ENCODE results near the gene LCN9. TPM values are rescaled to one million over a fixed set of nuclear protein-coding genes. Genes with fewer than 3 reads are reported as not detected.

The LCN9 gene
- total RNA-seq, 1 experiment from 2014 or later, result 0.52 TPM

GRCh38 chr9:135613946-135614805 is 48.9 kb upstream of the LCN9 start:
- Histone ChIP-seq H4K91ac (ENCODE audit: insufficient read length, low read depth, low read length) (no peak overlapping the region), H4K20me1 (ENCODE audit: control insufficient read depth, insufficient read depth, insufficient read length) (no peaks in the 10 kb centered on the region), H3K14ac (ENCODE audit: insufficient read depth, low read length) (peak overlapping the region; percentile 36; the same call in 1 of the 2 replicates), H2BK12ac (ENCODE audit: insufficient read length, low read depth, low read length) (no peak overlapping the region), H4K8ac (replicated peaks; ENCODE audit: insufficient read length, low read depth, low read length) (no peak overlapping the region), H3K27me3 (ENCODE audit: insufficient read depth, low read length) (no peaks in the 10 kb centered on the region), H3K18ac (ENCODE audit: insufficient read length, low read depth, low read length) (no peak overlapping the region), H2AK5ac (ENCODE audit: insufficient read length, low read length) (no peak overlapping the region), H4K5ac (ENCODE audit: insufficient read length, low read depth, low read length) (no peak overlapping the region), H3K4ac (ENCODE audit: low read depth, low read length) (no peak overlapping the region), H2BK15ac (ENCODE audit: low read depth, low read length) (no peak overlapping the region), H2BK5ac (ENCODE audit: insufficient read length, low read length) (no peak overlapping the region), H2AFZ (ENCODE audit: low read length) (no peak overlapping the region), H3K4me2 (ENCODE audit: insufficient read depth, insufficient read length, low read length) (no peak overlapping the region), H3K23ac (ENCODE audit: insufficient read length, low read depth, low read length) (no peak overlapping the region), H3K79me1 (ENCODE audit: insufficient read depth, low read depth, low read length, poor library complexity, severe bottlenecking) (no peaks in the 10 kb centered on the region), H3K9me3 (ENCODE audit: control insufficient read depth, low read depth, low read length) (no peaks in the 10 kb centered on the region), H3T11ph (ENCODE audit: low read length) (no peak overlapping the region), H3K56ac (ENCODE audit: insufficient read length, low read depth, low read length) (no peak overlapping the region), H3K79me2 (ENCODE audit: insufficient read depth, low read length) (no peaks in the 10 kb centered on the region), H2BK120ac (ENCODE audit: low read depth, low read length, poor library complexity, severe bottlenecking) (no peak overlapping the region), H3K4me1 (ENCODE audit: insufficient read depth, low read length) (no peaks in the 10 kb centered on the region), H3K23me2 (ENCODE audit: insufficient read length, low read depth, low read length, poor library complexity, severe bottlenecking) (no peaks in the 10 kb centered on the region), H2BK20ac (ENCODE audit: low read depth, low read length, poor library complexity, severe bottlenecking) (no peak overlapping the region), H3K9ac (ENCODE audit: extremely low read depth, insufficient read length, low read length) (no peak overlapping the region), H3K27ac (ENCODE audit: insufficient read length, low read depth, low read length) (no peak overlapping the region)
- Mint-ChIP-seq H3K4me3 (no peak overlapping the region), H3K9me3 (peaks cover 19 to 20% of the 10 kb centered on the region in 2 experiments), H3K4me1 (0 out of 4 replicates have a peak, but pooled peaks cover 0 to 3% of the 10 kb centered on the region in 2 experiments), H3K36me3 (ENCODE audit: insufficient read depth in 1 of 3, low read depth in 3 of 3) (peaks cover 5 to 14% (median 7%) of the 10 kb centered on the region in 3 experiments; a peak in 5 of 7 replicates), H3K27me3 (ENCODE audit: low read depth) (peaks cover 3% of the 10 kb centered on the region), H3K27ac (no peak overlapping the region)
- DNase-seq, result peak; percentile 24
- TF ChIP-seq CTCF (conservative IDR thresholded peaks at IDR 0.05), result no peak
- no CpG with 5 or more reads among the region's 34 CpGs for WGBS (ENCODE audit: extremely low coverage, insufficient read length, low lambda C conversion rate)
